DMS153 (cell line): ENCODE data around the gene GNAS-AS1.

Experiments
- DNase-seq: peaks from one replicate; lab custom pipeline; 2025; lab: John Stamatoyannopoulos, UW

GNAS-AS1 gene

DNA sequence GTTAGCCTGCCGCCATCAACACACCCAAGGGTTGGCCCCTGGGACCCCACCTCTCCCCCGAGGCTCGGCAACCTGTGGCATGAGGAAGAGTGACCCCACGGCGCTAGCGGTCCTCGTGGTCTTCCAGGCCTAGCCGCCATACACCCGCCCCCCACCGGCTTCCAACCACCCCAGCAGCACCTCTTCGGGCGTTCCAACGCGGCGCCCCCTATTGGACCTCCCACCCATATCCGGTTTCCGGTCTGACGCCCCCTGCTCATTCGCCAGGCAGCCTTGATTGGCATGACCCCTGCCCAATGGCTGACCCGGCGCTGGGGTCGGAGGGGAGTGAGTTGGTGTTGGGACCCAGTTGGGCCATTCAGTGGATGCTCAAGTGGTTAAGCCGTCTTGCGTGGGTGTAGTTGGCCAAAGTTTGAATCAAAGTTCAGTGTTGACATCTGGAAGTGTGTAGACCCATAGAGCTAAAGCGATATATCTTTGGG is at the start of gene GNAS-AS1:
Gene GNAS-AS1, minus strand, starts transcription at position 210 of the 482 bp plus-strand sequence.
- DNase-seq: no peak

DNA sequence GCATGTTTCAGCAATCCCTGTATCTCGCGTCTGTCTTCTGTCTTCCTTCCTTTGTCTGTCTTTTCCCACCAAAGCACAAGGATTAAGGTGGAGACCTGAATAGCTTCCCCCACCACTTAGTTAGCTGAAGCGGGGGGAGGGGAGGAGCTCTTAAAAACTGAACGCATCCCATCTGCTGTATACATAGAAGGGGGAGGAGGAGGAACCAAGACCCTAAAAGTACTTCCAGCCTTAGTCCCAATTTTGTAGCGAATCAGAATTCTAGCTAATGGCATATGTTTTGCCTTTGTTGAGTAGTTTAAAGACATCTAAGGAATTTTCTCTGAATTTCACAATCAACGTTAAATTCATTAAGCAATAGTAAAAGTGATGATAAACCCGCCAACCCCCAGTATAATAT is 49.7 kb upstream of the GNAS-AS1 start:
- no peak for DNase-seq

GRCh38 chr20:58899512-58899911 is 48.8 kb upstream of the GNAS-AS1 start:
- DNase-seq: no peak

GRCh38 chr20:58898629-58899408 is 48.1 kb upstream of the GNAS-AS1 start:
- no peak for DNase-seq

GRCh38 chr20:58897488-58897887 is 46.8 kb upstream of the GNAS-AS1 start:
- no peak for DNase-seq

DNA sequence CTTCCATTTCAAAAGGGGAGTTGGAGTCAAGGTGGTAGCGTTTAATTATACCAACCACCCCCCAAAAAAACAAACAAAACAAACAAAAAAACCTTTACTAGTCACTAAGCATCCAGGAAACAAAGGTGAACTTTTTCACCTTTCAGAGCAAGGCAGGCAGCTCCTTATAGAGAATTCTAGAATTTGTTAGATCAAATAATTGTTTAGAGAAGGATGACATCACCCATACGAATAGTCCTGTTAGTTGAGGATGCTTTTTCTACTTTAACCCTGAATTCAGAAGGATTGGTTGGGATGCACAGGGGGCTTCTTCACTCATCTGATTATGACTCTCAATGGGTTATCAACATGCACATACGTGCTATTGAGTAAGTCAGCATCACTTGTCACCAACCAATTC is 46.1 kb upstream of the GNAS-AS1 start:
- DNase-seq: no peak

DNA sequence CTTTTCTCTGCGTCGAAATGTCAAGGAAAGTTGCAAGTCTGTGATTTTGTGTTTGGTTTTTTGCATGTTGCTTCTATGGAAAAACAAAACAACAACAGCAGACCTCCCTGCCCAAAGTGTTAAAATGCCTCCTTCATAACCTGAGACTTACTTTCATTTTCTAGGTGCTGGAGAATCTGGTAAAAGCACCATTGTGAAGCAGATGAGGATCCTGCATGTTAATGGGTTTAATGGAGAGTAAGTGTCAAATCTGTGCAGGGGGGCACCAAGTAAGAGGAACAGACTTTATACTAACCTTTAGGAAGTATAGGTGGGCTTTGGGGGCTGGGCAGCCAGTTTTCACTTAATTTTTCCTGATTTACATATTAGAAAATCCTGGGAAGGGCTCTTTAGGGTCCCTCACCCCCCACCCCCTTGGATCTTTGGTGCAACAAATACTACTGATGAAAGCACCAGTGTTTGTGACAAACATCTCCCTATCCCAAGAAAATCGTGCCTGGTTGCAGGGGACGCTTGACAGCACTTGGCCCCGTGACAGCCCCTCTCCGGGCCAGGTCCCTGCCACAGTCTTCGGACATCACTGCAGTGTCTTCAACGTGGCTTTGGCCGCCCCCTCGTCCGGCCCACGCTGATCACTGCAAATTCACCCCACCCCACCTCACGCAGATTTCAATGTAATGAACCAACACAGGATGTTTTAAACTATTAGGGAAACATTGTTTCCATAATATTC is 44.9 kb upstream of the GNAS-AS1 start:
- no peak for DNase-seq

DNA sequence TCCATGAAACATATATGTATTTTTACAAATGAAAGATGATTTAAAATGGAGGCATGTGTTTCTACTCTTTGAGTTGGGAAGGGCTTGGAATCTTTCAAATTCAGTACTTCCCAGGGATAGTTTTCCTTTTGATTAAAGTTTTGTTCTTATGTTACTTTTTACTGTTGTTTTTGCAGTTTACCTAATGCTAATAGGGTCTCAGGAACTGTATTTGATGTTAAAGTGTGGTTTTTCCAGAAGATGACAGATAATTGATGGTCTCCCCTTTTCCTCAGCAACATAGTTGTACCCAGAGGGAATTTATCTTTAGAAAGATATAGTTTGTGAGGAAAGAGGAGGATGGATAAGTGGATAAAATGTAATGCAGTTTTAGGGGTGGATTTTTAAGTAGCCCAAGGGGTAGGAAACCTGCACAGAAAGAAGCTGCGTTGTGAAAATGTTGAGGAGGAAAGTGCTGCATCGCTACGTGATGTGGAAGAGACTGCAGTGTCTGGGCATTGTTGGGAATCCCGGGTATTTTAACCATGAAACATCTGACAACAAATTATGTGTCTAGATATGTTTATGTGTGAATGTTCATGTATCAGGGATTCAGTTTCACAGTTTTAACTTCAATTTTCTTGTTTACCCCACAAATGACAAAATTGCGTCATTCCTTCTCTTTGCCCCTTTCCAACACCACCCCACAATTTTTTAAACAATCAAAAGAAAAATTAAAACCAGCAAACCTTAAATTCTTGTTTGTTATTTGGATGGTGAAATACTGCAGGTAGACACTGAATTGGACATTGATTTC is 44.1 kb upstream of the GNAS-AS1 start:
- DNase-seq: no peak

DNA sequence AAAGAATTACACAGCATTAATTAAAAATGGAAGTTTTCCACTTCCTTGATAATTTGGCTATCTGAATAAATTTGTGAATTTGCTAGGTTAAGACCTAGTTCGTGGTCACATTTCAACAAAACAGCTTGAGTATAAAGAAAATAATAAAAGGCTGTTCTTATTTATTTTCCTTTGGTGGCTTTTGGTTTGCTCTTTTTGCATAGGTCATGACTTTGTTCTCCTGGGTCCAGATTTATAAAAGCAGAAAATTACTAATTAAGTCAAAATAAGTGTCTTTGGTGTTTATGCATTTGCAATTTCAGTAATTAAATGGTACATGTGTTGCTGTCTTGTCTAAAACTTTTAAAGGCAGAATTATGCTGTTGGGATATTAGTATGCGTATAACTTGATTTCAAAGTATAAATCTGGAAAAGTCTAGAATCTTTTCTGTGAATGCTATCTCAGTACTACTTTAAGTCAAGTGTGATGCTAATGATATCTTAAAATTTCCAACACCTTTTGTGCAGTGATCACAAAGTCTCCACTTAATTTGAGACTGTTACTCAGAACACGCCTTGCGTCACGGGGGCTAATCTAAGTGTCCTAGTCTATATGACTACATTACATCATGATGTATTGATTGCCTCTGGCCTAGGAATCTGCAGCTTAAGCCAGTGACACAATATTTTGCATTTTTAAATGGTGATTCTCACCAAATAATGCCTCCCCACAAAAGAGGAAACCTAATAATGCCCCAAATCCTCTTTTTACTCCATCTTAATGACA is 42.8 kb upstream of the GNAS-AS1 start:
- DNase-seq: no peak

DNA sequence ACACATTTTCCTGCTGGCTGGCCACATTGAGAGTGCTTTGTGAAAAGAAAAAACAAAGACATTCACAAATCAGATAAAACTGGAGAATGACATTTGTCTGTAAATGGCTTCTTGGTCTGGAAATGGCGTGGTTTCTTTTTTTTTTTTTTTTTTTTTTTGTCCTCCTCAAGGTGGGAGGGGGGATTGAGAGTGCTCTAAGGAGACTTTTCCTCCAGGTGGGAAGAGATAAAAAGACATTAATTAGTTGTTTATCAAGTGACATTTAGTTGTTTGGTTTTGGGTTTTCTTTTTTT is 42.2 kb upstream of the GNAS-AS1 start:
- no peak for DNase-seq

- DNase-seq: peak; percentile 38
These were observed 41.6 kb upstream of the GNAS-AS1 start for GRCh38 chr20:58892141-58892931.

- peak; percentile 10 for DNase-seq
These were observed 41.0 kb upstream of the GNAS-AS1 start for GRCh38 chr20:58891718-58892140.

DNA sequence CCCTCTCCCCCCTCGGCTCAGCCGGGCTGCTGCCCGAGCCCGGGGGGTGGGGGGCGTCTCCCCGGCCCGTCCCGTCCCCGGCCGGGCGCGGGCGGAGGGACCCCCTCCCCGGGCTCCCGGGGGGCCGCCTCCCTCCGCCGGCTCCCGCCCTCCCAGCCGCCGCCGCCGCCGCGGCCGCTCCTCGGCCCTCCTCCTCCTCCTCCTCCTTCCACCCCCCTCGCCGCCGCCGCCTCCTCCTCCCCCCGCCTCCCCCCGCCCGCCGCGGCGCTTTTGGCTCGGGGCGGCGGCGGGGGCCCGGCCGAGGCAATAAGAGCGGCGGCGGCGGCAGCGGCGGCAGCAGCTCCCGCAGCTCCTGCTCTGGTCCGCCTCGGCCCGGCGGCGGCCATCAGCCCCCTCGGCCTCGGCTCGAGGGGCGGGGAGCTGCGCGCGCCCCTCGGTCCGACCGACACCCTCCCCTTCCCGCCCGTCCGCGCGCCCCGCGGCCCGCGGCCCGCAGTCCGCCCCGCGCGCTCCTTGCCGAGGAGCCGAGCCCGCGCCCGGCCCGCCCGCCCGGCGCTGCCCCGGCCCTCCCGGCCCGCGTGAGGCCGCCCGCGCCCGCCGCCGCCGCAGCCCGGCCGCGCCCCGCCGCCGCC is 40.5 kb upstream of the GNAS-AS1 start:
- peak; percentile 55 for DNase-seq

GRCh38 chr20:58890518-58891085 is 39.9 kb upstream of the GNAS-AS1 start:
- DNase-seq: peak; percentile 55

GRCh38 chr20:58889798-58890517 is 39.3 kb upstream of the GNAS-AS1 start:
- no peak for DNase-seq

DNA sequence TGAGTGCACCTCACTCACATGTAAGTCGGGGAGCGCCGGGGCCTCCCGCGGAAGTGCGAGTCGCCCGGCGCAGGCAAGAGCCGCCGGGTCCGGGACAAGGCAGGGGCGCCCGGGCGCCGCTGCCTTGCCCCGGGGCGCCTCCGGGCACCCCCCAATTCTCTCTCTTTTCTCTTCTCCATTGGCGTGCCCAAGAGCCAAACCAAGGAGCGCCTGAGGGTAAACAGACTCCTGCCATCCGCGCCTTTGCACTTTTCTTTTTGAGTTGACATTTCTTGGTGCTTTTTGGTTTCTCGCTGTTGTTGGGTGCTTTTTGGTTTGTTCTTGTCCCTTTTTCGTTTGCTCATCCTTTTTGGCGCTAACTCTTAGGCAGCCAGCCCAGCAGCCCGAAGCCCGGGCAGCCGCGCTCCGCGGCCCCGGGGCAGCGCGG is 38.6 kb upstream of the GNAS-AS1 start:
- no peak for DNase-seq

GRCh38 chr20:58888521-58889333 is 38.0 kb upstream of the GNAS-AS1 start:
- peak; percentile 39 for DNase-seq

GRCh38 chr20:58888103-58888502 is 37.4 kb upstream of the GNAS-AS1 start:
- no peak for DNase-seq

DNA sequence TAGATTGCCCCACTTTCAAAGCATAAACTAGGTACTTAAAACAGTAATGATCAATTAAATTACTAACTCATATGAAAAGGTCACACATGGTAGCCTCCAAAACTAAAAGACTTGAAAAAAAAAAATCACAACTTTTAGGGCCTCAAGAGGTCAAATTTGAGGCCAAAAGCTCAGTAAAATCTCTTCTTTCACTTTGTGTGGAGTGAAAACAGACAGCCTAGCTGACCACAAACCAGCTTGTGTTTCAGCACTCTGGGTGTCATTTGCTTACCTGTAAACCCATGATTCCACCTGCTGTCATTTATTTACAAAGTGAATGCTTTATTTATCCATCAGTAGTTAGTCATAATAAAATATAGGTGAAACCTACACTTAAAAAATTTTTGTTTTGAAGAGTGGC is 35.8 kb upstream of the GNAS-AS1 start:
- no peak for DNase-seq
